Measurements from ENCODE around the gene ZDHHC9. TPM values are rescaled to one million over a fixed set of nuclear protein-coding genes. Genes with fewer than 3 reads are reported as not detected.

The ZDHHC9 gene
- total and polyA plus RNA-seq, 9 of the 15 experiments (the other 6 are each of a cell fraction or from before 2014, with no cell fraction given) = 6.8 to 22.4 (median 9.1) TPM

DNA sequence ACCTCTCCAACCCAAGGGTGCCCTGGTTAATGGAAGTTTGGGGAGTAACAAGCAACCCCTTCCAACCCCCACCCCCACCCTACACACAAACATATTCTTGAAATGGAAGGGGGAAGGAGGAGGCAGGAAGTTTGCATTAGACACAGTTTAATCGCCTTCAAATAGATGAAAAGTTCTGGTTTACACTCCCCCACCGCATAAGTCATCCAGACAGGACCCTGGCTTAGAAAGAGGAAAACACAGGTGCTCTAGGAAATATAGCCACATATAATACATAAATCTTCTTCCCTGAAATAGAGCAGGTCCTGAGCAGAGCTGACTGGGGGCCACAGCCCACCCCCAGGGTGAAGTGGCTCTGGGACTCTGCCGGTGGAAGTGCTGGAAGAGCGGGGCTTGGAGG is 38.9 kb downstream of the ZDHHC9 start (continued):
- TF ChIP-seq, protein P1, sequence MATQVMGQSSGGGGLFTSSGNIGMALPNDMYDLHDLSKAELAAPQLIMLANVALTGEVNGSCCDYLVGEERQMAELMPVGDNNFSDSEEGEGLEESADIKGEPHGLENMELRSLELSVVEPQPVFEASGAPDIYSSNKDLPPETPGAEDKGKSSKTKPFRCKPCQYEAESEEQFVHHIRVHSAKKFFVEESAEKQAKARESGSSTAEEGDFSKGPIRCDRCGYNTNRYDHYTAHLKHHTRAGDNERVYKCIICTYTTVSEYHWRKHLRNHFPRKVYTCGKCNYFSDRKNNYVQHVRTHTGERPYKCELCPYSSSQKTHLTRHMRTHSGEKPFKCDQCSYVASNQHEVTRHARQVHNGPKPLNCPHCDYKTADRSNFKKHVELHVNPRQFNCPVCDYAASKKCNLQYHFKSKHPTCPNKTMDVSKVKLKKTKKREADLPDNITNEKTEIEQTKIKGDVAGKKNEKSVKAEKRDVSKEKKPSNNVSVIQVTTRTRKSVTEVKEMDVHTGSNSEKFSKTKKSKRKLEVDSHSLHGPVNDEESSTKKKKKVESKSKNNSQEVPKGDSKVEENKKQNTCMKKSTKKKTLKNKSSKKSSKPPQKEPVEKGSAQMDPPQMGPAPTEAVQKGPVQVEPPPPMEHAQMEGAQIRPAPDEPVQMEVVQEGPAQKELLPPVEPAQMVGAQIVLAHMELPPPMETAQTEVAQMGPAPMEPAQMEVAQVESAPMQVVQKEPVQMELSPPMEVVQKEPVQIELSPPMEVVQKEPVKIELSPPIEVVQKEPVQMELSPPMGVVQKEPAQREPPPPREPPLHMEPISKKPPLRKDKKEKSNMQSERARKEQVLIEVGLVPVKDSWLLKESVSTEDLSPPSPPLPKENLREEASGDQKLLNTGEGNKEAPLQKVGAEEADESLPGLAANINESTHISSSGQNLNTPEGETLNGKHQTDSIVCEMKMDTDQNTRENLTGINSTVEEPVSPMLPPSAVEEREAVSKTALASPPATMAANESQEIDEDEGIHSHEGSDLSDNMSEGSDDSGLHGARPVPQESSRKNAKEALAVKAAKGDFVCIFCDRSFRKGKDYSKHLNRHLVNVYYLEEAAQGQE (IDR thresholded peaks at IDR 0.05; ENCODE audit: borderline replicate concordance) = no peak
- TF ChIP-seq, protein P1 (CRISPR knock-in tag; IDR thresholded peaks at IDR 0.05; ENCODE audit: low read depth) = no peak
- no peak for TF ChIP-seq ZNF212 (CRISPR knock-in tag; IDR thresholded peaks at IDR 0.05)
- TF ChIP-seq RBM14 (IDR thresholded peaks at IDR 0.05; ENCODE audit: borderline replicate concordance, insufficient read depth, low read depth, low read length) = no peak
- no peak for TF ChIP-seq TAF7 (tag; IDR thresholded peaks at IDR 0.05)
- TF ChIP-seq DIDO1 (tag; IDR thresholded peaks at IDR 0.05; ENCODE audit: low read depth) = no peak
- TF ChIP-seq, protein P2, sequence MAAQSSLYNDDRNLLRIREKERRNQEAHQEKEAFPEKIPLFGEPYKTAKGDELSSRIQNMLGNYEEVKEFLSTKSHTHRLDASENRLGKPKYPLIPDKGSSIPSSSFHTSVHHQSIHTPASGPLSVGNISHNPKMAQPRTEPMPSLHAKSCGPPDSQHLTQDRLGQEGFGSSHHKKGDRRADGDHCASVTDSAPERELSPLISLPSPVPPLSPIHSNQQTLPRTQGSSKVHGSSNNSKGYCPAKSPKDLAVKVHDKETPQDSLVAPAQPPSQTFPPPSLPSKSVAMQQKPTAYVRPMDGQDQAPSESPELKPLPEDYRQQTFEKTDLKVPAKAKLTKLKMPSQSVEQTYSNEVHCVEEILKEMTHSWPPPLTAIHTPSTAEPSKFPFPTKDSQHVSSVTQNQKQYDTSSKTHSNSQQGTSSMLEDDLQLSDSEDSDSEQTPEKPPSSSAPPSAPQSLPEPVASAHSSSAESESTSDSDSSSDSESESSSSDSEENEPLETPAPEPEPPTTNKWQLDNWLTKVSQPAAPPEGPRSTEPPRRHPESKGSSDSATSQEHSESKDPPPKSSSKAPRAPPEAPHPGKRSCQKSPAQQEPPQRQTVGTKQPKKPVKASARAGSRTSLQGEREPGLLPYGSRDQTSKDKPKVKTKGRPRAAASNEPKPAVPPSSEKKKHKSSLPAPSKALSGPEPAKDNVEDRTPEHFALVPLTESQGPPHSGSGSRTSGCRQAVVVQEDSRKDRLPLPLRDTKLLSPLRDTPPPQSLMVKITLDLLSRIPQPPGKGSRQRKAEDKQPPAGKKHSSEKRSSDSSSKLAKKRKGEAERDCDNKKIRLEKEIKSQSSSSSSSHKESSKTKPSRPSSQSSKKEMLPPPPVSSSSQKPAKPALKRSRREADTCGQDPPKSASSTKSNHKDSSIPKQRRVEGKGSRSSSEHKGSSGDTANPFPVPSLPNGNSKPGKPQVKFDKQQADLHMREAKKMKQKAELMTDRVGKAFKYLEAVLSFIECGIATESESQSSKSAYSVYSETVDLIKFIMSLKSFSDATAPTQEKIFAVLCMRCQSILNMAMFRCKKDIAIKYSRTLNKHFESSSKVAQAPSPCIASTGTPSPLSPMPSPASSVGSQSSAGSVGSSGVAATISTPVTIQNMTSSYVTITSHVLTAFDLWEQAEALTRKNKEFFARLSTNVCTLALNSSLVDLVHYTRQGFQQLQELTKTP (IDR thresholded peaks at IDR 0.05; ENCODE audit: low read depth in 1 of 2, partially characterized antibody in 2 of 2) = no peak
- TF ChIP-seq, protein P3, sequence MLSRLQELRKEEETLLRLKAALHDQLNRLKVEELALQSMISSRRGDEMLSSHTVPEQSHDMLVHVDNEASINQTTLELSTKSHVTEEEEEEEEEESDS (CRISPR knock-in tag; IDR thresholded peaks at IDR 0.05) = no peak
- no peak for TF ChIP-seq ZNF3 (CRISPR knock-in tag; IDR thresholded peaks at IDR 0.05)
- no peak for TF ChIP-seq ZBTB8A (IDR thresholded peaks at IDR 0.05; ENCODE audit: partially characterized antibody)
- no peak for TF ChIP-seq DACH1 (IDR thresholded peaks at IDR 0.05; ENCODE audit: partially characterized antibody)
- TF ChIP-seq HNRNPL (IDR thresholded peaks at IDR 0.05; ENCODE audit: low read depth, low read length) = no peak
- TF ChIP-seq EZH2 (IDR thresholded peaks at IDR 0.05; ENCODE audit: borderline replicate concordance, low read depth, low read length) = no peak

Data from K562 (cell line).